Erythroblast (primary cell): ENCODE results near the gene TEPSIN.

Experiments used
- GATA1 ChIP-seq: IDR thresholded peaks from 2 replicates; pipeline ENCODE4 v1.6.1; 2011; ENCODE audit warnings: low read depth, mild to moderate bottlenecking, control low read depth, low read length, moderate library complexity
- POLR2A ChIP-seq: IDR thresholded peaks from 2 replicates; pipeline ENCODE4 v1.6.1; 2011; ENCODE audit warnings: mild to moderate bottlenecking, low read length

DNA sequence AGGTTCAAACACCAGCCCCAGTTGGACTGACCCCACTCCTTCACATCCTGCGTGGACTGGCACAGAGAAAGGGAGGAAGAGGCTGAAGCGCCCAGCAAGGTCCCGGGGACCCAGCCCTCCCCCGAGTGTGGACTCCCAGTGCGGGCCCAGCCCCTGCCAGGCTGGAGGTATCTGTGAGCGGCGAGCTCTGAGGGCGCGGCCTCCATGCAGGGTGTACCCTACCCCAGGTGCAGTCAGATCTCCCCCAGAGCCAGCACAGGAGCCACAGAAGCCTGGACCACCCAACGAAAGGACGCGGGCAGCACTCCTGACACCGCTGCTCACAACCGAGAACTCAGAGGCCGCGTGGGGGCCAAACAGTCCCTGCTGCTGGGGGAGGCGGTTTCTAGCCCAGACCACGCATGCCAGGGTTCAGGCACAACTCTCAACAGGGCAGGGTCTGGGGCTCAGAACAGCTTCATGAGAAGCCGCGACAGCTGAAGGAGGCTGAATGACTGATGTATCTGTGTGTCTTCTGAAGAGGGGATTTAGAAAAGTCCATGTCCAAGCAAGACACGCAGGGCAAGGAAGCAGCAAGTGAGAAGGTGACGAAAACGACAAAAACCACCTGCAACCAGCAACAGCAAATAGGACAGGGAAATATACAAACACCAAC, 47.8 kb upstream of the TEPSIN start:
- no peak for TF ChIP-seq POLR2A
- no peak for TF ChIP-seq GATA1
